Thyroid gland (tissue), 4 donors: Measurements from ENCODE around the gene KIF25.

Experiments used
- POLR2A ChIP-seq, 2 donors: fragments of 450-650 bp; IDR thresholded peaks; one replicate each; pipeline ENCODE4 v1.6.1; 2017; ENCODE audit warnings: antibody characterized with exemption in 2 of 2, mild to moderate bottlenecking in 2 of 2, moderate library complexity in 1 of 2
- TF ChIP-seq, protein P1 (sequence below), 6 experiments: fragments of 200-600 bp in 3 of 6; fragments of 450-650 bp in 3 of 6; sonication (generic) in 3 of 6; IDR thresholded peaks; one replicate each; pipeline ENCODE4 v1.5.1; 2016 to 2019; ENCODE audit warnings: antibody characterized with exemption in 6 of 6, mild to moderate bottlenecking in 2 of 6, inconsistent platforms in 1 of 6, moderate library complexity in 1 of 6

DNA sequence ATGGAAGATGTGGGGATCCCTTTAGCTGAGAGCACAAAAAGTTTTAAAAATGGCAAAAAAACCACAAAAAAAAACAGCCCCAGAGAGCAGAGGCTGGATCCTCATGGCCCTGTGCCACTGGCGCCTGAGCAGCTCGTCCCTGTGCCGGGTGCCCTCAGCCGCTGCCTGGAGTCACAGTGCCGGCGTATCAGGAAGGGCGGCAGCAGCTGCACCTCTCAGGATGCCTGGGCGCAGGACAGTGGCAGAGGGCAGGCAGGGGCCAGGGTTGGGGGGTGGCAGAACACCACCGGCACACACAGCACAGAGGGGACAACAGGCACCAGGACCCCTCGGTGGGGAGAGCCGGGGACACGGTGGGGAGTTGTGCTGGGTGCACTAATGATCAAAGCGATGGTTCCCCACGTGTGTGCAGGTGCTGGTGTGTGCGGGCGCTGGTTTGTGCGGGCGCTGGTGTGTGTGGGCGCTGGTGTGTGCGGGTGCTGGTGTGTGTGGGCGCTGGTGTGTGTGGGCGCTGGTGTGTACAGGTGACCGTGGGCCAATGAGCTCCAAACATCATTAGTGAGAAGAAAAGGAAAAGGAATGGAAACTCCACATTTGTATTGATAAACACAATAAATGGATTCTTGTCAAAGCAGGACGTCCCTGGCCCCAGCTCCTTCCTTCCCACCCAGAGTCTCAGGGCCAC is 83.1 kb downstream of the KIF25 start:
- TF ChIP-seq, protein P1, sequence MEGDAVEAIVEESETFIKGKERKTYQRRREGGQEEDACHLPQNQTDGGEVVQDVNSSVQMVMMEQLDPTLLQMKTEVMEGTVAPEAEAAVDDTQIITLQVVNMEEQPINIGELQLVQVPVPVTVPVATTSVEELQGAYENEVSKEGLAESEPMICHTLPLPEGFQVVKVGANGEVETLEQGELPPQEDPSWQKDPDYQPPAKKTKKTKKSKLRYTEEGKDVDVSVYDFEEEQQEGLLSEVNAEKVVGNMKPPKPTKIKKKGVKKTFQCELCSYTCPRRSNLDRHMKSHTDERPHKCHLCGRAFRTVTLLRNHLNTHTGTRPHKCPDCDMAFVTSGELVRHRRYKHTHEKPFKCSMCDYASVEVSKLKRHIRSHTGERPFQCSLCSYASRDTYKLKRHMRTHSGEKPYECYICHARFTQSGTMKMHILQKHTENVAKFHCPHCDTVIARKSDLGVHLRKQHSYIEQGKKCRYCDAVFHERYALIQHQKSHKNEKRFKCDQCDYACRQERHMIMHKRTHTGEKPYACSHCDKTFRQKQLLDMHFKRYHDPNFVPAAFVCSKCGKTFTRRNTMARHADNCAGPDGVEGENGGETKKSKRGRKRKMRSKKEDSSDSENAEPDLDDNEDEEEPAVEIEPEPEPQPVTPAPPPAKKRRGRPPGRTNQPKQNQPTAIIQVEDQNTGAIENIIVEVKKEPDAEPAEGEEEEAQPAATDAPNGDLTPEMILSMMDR (IDR thresholded peaks at IDR 0.05), result no peak
- TF ChIP-seq POLR2A (IDR thresholded peaks at IDR 0.05), result no peak
